GM12874 (cell line): ENCODE data around the gene TMEM240.

Experiments used
- TF ChIP-seq, protein P1 (sequence below): IDR thresholded peaks from 2 replicates; pipeline ENCODE4 v1.5.1; 2011; ENCODE audit warnings: low read depth, mild to moderate bottlenecking, control low read depth, low read length, moderate library complexity; ENCODE audit not compliant: insufficient read depth

The TMEM240 gene

DNA sequence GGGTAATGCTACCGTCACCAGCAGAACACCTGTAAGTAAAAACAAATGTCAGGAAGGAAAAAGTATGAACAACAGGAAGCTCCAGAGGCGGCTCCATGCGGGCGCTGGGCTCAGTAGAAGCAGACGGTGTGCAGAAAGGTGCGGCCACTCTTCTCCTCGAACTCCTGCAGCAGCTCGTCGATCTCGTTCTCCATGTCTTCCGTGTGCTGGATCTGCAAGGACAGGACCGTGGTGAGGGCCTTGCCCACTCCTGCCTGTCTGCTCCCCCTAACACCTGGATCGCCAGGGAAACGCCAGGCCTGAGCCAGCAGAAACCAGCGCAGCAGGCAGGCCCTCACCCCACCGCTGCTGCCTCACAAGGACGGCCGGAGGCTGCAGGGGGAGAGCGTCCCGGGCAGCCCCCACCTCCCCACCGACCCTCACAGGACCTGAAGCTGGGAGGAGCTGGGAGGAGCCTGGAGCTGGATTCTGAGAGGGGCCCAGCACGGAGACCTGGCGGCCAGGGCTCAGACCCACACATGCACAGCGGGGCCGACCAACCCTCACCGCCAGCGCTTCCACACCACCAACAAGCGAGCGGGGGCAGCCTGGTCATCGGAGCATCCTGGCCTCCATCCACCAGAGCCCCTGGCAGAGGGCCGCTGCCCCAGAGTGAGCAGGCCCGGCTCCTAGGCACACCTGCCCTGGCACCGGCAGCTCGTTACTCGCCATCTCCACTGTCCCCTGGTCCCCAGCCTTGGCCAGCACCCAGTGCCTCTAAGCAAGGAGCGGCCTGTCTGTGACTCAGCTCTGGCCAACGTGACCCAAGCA is 1.7 kb upstream of the TMEM240 start:
- TF ChIP-seq, protein P1, sequence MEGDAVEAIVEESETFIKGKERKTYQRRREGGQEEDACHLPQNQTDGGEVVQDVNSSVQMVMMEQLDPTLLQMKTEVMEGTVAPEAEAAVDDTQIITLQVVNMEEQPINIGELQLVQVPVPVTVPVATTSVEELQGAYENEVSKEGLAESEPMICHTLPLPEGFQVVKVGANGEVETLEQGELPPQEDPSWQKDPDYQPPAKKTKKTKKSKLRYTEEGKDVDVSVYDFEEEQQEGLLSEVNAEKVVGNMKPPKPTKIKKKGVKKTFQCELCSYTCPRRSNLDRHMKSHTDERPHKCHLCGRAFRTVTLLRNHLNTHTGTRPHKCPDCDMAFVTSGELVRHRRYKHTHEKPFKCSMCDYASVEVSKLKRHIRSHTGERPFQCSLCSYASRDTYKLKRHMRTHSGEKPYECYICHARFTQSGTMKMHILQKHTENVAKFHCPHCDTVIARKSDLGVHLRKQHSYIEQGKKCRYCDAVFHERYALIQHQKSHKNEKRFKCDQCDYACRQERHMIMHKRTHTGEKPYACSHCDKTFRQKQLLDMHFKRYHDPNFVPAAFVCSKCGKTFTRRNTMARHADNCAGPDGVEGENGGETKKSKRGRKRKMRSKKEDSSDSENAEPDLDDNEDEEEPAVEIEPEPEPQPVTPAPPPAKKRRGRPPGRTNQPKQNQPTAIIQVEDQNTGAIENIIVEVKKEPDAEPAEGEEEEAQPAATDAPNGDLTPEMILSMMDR: no peak

DNA sequence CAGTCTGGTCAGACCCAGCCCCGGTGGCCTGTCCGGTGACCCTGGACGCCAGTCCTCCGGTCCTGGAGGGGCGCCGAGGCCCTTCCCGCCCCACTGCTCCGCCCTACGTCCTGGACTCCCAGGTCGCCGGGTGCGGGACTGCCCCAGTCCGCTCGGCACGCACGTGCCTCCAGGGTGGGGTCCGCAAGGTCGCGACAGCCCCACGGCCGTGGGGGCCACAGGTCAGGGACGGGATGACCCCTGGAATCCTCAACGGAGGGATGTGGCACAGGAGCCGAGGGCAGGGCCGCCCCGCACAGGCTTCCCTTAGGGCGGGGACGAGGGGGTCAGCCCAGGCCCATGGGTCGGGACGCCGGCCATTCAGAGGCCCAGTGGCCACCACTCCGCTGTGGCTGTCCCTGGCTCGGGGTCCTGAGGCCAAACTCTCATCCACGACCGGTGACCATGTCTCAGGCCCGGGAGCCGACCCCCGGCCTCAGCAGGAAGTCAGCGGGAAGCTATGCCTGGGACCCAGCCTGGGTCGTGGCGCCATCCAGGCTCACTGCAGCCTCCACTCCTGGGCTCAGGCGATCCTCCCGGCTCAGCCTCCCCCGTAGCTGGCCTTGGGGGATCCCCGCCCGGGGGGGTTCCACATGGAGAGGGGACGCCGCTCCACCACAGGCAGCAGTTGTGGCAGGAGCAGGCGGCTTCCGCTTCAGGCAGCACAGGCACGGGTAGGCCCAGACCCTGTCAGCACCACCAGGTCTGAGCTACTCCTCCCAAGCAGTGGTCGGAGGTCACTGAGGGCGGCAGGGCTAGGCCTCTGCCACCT is 599 bp upstream of the TMEM240 start:
- TF ChIP-seq, protein P1: no peak

DNA sequence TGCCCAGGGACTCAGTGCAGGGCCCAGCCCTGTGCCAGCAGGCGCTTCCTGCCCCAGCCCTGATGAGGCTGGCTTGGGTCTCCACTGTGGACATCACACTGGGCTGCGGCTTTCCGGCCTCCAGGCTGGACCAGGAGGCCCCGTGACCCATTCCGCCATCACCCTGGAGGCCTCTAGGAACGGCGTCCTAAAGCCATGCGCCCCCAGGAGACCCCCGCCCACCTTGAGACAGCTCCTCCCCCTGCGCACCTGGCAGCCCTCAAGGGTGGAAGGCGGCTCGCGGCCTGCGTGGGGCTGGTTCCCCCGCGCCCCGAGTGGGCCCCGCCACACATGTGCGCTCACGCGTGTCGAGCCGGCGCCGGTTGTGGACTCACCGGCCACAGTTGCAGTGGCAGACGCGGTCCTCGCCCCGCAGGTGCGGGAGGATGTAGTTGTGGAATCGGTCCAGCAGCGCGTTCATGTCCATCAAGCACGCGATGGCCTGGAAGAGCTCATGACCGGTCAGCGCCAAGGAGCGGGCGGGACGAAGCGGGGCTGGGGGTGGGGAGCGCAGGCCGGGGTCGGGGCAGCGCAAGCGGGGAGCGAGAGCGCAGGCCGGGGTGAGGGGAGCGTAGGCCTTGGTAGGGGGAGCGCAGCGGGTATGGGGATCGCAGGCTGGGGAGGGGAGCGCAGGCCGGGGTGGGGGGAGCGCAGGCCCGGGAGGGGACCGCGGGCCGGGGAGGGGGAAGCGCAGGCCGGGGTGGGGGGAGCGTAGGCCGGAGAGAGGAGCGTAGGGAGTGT is 924 bp downstream of the TMEM240 start:
- TF ChIP-seq, protein P1: no peak

DNA sequence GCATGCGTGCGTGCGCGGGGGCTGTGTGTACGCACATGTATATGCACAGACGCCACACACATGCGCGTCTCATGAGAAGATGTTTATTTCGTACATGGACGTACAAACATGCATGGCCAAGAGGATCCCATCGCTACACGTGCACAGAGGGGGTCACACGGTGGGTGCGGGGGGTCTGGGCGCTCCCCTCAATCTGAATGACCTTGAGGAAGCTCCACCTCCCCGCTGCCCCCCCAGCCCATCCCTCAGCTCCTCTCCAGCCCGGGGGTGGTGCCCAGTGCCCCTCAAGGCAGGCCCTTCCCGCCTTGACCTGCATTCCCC is 1.5 kb downstream of the TMEM240 start:
- TF ChIP-seq, protein P1: no peak

DNA sequence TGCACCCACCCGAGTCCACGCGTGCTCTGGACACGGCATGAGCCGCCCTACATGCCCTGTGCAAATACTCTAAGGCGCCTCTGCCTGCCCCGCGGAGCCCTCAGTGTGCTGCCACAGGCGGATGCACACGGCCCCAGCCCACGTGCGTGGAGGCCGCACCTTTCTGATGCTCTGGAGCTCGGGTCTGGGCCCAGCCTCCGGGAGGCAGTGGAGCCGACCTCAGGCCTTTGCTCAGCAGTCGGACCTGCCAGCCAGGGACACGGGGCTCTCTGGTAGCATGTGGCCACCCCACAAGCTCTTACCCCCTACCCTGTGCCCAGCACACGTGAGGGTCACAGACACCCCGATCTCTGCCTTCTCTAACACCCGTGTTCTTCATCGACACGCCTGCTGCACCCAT is 2.1 kb downstream of the TMEM240 start:
- TF ChIP-seq, protein P1: no peak

DNA sequence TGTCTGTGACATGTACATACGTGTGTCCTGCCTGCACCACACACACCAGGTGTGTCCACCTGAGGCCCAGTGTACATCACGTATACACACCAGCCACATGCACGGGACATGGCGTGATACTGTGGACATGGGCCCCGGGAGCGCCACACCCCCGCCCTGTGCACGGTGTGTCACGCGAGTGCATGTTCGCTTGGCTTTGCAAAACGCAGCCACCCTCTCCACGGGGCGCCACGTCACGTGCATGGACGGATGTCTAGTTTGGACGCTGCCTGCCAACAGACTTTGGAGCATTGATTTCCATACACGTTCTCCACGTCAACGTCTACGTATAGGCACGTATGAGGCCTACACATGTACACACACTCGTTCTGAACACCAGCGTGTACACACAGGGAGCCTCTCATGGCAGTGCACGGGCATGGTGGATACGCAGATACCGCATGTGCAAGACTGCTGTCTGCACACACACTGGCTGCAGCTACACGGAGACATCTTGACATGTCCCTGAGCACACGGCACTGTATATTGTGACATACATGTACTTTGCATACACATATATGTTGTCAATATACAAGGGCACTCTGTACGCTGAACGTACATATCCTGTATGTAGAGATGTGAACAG is 2.7 kb downstream of the TMEM240 start:
- TF ChIP-seq, protein P1: no peak
